Stimulated activated CD8-positive, alpha-beta memory T cell treated with anti-CD3 and anti-CD28 coated beads, Interleukin-15, amount 100 ng/mL, for 24 hours (primary cell): ENCODE data around the gene IL2RA.
"Not testable (repeated sequence)": the region's sequence is repeated elsewhere in the genome, so short reads cannot be mapped to it uniquely, and the experiment has no call there.

Experiments used
- DNase-seq: peaks from one replicate; pipeline ENCODE4 v3.0.0-alpha.2; 2020; ENCODE audit warnings: low read depth

IL2RA gene

DNA sequence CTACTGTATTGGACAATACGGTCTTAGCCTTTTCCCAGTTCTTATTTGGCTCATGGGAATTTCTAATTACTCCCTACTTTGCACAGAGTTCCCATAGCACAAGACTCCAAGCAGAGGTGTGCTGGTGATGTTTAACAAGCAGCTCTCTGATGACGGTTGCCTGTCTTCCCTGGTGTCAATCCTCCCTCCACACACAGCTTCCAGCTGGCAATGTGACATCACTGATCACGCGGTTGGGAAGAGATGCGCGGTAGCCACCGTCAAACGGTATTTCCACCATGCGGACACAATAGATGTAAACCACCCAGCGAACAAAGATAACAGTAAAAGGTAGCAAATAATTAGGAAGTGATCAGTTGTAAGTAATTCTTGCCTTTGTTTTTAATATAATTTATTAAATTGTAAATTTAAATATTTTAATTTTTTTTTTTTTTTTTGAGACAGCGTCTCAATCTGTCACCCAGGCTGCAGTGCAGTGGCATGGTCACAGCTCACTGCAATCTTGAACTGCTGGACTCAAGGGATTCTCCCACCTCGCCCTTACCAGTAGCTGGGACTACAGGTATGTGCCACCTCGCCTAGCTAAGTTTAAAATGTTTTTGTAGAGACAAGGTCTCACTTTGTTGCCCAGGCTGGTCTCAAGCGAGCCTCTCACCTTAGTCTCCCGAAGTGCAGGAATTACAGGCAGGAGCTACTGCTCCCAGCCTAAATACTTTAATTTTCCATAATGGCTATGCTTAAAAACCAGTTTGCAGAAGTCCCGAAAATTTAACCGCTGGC, 48.6 kb downstream of the IL2RA start:
- no peak for DNase-seq

DNA sequence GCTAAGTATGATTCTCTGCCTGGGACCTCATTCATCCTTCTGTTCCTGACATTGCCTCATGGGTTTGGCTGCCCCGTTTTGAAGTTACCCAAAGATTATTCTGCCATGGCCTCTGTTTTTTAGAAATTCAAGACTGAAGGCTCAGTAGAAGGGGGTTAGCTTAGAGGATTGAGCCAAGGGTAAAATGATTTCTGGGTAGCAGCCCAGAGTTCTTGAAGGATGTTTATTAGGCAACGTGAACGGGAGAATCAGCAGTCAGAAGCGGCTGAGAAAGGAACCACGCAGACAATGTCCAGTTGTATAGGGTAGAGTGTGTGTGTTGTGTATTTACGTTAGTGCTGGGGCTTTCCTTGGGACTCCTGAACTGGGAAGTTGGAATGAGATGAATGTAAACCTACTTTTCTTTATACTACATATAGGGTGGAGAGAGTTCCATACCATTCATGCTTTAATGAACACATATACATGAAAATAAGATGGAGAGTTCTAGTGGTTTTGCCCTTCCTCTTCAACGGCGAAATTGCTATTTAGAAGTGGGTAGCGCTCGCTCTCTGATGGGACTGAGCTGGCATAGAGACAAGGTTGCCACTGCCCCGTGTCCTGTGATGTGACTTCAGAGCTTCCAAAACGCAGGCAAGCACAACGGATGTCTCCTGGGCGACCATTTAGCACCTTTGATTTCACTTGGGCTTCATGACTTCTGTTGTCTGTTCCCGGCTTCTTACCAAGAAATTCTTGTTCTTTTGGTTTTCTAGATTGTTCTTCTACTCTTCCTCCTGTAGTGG, 49.9 kb downstream of the IL2RA start:
- no peak for DNase-seq

DNA sequence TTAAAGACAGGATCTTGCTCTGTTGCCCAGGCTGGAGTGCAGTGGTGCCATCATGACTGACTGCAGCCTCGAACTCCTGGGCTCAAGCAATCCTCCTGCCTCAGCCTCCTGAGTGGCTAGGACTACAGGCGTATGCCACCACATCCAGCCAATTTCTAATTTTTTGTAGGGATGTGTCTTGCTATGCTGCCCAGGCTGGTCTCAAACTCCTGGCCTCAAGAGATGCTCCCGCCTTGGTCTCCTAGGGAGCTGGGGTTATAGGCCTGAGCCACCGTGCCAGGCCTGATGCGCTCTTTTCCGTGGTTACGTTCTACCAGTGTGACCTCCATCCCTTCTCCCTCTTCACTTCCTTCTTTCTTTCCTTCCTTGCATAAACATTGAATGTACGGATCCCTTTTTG, 50.6 kb downstream of the IL2RA start:
- no peak for DNase-seq

DNA sequence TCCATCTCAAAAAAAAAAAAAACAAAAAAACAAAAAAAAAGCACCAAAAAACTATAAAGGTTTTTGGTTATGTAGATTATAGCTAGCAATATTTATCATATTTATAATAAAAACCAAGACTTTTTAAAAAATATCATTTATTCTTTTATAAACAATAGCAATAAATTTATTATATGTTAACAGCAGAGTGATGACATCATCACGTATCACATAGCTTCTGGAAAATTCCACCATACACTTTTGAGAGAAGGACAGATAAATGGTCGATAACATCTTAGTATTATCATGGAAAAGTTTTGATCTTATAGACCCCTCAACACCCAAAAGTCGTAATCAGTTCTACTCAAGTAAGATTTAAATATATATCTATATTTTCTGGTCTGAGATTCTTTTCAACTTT, 51.6 kb downstream of the IL2RA start:
- DNase-seq = no peak

DNA sequence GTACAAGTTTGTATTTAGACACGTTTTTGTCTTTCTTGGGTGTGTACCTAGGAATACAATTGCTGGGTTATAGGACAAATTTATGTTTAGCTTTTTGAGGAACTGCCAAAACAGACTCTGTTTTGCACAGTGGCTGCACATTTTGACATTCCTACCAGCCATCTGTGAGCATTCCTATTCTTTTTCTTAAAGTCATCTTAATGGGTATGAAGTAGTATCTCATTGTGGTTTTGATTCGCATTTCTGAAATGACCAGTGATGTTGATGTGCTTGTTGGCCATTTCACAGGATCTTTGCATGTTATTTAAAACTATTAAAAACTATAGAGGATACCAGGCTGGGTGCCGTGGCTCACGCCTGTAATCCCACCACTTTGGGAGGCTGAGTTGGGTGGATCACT, 52.2 kb downstream of the IL2RA start:
- DNase-seq = no peak

DNA sequence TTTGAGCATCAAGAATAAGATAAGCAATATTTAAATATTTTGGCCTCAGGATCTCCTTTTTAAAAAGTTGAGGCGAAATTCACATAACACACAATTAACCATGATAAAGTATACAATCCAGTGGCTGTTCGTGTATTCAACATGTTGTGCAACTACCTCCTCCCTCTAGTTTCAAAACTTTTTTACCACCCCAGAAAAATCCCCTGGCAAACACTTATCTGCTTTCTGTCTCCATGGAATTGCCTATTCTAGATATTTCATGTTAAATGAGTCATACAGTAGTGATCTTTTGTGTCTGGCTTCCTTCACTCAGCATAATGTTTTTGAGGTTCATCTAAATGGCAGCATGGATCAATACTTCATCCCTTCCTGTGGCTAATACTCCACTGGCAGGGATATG, 53.0 kb downstream of the IL2RA start:
- DNase-seq = no peak

DNA sequence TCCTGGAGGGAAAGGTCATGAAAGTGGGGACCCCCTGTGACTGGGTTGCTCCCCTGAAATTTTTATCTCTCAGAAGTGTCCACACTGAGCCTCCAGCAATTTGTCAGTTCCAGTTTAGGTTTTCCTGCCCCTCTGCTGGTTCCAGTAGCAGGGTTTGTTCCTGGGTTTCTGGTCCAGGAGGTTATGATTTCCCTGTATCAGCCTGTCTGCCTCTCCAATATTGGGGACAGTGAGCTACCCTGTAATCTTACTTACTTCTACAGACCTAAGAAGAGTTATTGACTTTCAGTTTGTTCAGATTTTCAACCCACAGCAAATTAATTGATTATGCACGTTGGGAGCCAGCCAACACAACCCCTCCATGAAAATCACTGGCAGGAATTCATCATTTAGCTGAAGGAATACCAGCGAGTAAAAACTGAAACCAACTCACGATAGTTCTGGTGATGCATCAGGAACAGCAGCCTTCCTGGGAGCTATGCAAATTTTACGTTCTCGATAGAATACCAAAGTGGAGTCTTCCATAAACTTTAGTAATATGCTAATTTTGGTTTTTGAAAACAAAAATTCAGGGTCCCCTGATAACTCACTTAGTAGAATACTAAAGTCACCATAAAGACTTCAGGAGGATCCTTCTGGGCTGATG, 53.5 kb downstream of the IL2RA start:
- no peak for DNase-seq

DNA sequence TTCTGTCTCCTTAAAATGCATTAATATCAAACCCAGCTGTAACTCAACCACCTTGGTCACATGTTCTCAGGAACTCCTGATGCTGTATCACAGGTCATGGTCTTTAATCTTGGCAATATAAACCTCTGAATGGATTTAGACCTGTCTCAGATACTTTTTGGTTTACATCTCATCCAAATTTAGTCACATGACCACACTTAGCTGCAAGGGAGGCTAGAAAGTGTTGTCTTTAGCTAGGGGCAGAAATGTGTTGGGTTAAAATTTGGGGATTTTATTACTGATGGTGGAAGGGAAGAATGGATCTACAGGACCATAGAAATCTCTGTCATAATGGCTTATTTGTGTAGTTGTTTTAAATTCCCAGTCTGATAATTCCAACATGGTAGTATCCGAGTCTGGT, 55.2 kb downstream of the IL2RA start:
- DNase-seq = no peak

DNA sequence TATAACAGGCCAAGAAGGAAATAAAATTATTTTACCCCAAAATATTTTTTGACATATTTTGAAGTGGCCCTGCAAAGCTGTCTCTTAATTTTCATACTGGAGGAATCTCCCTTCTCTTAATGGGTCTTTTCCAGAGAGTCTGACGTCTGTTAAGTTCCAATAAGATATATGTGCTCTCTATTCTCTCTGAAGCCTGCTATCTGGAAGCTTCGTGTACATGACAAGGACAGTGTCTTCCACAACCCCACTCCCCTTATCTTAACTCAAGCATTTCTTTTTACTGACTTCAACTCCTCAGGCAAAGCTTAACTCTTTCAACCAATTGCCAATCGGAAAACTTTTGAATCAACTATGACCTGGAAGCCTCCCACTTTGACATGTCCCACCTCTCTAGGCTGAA, 55.6 kb downstream of the IL2RA start:
- DNase-seq = no peak

DNA sequence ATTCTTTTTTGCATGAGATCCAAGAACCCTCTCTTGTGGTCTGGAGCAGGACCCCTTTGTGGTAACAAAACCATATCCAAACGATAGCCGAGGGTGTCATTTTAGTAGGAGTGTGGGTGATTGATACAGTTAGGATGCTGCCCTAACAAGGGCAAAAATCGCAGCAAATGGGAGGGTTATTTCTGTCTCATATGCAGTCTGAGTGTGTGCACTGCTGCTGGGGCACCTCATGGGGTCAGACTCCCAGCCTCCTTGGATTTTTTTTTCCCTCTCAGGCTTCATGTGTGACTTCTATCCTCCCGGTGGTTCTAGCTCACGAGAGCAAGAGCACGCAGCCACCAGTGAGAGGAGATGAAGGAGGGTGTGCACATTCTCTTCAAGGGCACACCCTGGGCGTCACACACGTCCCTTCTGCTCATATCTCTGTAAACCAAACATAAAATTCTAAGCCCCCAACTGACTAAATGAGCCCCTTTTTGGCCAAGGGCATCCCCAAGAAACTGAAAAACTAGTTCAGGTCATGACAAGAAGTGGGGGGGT, 56.2 kb downstream of the IL2RA start:
- no peak for DNase-seq

DNA sequence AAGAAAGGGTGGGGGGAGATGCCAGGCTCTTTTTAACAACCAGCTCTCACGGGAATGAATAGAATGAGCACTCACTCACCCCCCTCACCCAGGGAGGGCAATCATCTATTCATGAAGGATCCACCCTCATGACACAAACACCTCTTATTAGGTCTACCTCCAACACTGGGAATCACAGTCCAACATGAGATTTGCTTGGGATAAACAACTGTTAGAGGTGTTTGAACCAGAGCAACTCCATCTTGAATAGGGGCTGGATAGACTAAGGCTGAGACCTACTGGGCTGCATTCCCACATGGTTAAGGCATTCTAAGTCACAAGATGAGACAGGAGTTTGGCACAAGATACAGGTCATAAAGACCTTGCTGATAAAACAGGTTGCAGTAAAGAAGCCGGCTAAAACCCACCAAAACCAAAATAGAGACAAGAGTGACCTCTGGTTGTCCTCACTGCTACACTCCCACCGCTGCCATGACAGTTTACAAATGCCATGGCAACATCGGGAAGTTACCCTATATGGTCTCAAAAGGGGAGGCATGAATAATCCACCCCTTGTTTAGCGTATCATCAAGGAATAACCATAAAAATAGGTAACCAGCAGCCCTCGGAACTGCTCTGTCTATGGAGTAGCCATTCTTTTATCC, 56.9 kb downstream of the IL2RA start:
- not testable (repeated sequence) for DNase-seq

DNA sequence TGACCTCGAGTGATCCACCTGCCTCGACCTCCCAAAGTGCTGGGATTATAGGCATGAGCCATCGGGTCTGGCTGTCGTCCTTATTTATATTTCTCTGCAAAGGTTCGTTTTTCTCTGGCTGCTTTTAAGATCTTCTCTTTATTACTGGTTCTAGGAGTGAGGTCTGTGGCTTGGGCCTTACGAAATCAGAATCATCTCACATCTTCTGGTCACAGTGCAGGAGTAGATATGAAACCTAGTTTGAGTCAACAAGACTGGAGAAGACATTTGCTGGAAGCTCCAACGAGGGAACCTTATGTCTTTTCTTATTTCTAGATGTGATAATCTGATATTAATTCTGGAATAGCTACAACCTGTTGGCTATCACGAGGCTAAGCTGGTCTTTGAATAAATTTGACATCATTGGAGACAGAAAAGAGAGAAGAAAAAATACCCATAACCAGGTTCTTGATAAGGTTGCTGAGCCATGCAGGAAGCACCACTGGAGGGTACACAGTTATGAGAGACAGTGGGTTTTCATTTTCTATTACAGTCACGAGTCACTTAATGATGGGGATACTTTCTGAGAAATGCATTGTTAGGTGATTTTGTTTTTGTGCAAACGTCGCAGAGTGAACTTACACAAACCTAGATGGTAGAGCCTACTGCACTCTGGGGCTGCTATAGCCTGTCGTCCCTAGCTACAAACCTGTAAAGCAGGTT, 59.2 kb downstream of the IL2RA start:
- no peak for DNase-seq

DNA sequence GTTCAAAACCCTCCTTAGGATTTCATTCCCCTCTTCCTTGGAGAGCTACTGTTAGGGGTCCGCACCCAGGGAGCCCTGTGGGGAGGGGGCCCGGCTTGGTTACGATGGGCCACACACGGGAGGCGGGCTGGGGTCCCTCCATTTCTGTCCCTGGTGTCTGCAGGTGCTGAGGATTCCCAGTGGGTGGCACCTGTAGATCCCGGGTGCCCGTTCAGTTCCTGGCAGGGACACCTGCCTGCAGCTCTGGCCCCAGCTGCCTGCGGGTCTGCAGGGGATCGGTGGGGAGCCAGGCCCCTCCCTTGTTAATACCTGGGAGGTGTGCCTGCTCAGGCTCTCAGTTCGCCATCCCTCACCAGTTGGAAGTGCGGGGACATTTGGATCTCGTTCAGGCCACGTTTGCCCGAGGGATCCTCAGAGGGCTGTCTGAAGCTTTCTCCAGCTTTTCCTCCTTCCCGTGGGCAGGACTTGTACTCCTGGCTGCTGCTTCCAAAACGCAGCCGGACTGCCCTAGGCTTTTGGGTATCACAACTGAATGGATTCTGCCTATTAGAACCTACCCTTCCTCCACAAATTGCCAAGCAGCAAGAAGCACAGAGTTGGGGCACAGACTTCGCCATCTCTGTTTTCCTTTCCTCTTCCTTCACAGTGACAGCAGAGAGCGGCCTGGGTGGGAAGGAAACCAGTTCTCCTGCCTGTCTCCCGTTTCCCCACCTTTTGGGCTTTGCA, 62.6 kb downstream of the IL2RA start:
- no peak for DNase-seq

DNA sequence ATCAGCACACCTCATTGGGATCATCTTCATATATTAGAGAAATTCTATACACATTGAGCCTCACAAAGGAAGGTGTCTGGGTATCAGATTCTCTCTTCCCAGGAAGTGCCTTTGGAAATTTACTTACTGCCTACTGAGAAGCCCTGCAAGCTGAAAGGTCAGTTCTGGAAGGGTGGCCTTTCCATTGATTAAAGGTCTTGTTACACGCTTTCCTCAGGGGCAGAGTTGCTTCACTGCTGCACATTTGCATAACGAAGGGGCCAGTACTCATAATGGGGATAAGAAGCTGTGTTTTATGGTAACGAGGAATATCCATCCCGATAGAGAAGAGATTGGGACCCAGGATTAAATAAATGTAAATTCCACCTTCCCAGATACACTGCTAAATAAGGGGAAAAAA, 65.5 kb downstream of the IL2RA start:
- no peak for DNase-seq

DNA sequence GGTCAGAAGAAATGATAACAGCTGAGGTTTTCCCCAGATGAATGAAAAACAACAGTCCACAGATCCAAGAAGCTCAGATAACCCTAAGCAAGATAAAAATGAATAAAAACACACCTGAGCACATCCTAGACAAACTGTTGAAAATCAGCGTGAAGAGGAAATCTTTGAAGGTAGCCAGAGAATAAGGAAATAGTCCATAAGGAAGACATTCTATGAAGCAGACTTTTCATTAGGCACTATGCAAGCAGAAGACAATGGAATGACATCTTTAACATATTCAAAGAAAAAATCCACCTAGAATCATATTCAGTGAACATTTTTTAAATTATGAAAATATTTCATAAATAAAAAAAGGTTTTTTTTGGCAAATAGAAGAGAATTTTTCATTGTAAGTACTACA, 69.8 kb downstream of the IL2RA start:
- DNase-seq = no peak

DNA sequence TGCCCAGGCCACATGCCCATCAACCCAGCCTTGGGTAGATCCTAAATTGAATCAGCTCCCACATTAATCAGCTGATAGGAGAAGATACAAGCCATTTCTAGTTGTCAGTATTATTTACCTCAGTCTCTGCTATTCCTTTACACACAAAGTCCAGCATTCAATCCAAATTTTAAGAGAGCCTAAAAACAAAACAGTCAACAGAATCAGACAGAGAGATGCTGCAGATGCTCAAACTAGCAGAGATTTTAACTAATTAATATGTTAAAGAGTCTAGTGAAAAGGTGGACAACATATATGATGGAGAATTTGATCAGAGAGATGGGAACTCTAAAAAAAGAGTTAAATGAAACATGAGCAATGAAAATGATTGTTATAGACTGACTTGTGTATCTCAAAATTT, 70.5 kb downstream of the IL2RA start:
- DNase-seq = no peak

DNA sequence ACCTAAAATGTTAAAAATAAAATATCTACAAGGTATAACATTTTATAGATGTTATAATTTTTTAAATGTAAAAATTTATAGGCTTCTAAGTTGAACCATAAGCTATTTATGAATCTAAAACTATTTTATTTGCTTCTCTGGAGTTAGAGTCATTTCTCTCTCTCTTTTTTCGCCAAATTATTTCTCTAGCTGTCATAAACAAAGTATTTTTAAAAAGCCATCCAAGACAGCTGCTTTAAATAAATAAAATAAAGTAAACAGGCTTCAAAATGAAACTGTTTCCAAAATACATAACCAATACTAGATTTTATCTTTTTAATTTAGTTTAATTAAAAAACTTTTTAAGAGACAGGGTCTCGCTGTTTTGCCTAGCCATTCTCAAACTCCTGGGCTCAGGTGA, 72.4 kb downstream of the IL2RA start:
- DNase-seq = no peak

DNA sequence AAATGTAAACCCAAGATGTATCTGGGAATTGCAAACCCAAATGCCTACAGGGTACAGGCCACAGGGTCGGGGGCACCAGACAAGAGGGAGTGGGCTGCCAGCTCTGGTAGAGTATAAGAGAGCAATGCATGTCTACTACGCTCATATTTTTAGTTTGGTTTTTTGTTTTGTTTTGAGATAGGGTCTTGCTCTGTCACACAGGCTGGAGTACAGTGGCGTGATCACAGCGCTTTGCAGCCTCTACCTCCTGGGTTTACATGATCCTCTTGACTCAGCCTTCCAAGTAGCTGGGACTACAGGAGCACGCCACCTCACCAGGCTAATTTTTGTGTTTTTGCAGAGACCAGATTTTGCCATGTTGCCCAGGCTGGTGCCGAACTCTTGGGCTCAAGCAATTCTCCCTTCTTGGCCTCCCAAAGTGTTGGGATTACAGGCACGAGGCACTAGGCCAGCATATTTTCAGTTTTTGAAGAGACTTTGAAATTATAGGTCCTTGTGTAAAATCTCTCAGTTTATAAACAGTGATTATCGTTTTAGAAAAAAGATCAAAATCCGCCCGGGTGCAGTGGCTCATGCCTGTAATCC, 73.7 kb downstream of the IL2RA start:
- DNase-seq = no peak

DNA sequence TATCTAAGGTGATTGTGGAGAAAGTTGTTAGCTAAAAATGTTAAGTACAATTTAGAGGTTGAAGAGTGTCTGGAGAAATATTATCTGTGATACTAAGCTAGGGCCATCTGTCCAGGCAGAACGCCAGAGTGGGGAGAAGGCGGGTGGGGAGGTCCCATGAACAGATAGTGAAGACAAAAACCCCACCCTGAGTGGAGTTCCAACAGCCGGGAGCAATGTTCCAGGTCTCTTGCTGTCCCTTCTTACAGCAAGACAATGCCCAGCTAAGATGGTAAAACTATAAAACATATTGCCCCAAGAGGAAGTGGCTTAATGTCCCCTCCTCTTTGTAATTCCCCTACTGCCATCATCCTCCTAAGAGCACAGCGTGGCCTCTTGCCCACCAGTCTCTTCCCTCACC, 74.4 kb downstream of the IL2RA start:
- DNase-seq = no peak

DNA sequence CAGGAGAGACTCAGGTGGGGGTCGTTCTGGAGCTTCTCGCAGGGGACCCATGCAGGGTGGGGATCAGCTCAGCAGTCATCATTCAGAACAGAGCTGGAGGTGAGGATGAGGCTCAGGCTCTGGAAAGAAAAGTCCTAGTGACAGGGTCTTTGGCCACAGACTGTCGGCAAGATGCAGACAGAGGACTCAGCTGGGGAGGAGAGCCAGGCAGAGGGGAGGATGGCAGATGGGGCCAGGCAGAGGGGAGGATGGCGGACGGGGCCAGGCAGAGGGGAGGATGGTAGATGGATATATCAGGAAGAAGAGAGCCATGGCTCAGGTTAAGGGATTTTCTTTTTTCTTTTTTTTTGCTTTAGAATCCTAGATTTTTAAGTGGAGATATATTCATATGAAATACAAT, 77.1 kb downstream of the IL2RA start:
- DNase-seq = no peak

DNA sequence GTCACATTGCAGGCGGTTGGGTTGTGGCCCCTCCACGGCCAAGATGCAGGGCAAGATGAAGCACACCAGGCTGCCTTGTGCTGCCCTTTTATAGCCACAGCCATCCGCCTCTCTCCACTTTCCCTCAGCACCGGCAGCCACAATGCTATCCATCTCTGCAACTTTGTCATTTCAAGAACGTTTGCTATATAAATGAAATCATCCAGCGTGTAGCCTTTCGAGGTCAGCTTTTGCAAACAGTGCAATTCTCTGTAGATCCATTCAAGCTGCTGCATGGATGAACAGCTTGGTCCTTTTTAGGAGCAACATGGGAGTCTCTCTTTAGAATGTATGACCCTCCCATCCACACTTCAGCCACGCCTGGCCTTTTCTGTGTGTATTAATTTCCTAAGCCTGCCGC, 78.4 kb downstream of the IL2RA start:
- no peak for DNase-seq
